GM21619 (cell line): ENCODE results near the gene NKD2.
"Not testable (repeated sequence)": the region's sequence is repeated elsewhere in the genome, so short reads cannot be mapped to it uniquely, and the experiment has no call there.

Experiments
- ATAC-seq: cut with Tn5 transposase; IDR thresholded peaks from one replicate; pipeline ENCODE4 v1.9.1; 2021; ENCODE audit not compliant: unreplicated experiment

Gene NKD2

DNA sequence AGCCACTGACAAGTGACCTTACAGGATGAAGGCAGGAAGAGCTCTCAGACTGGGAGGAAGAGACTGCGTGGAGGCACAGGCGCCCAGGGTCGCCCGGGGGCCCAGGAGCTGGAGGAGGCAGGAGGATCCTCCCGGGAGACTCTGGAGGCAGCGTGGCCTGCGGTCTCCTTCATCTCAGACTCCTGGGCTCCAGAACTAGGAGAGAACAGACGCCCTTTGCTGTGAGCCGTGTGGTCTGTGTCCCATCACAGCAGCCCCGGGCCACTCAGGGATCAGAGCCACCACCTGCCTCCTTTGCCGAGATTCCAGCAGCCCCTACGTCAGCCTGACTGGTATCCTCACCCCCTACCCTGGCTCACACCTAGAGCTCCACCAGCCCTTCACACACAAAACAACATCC, 58.1 kb downstream of the NKD2 start:
- no peak for ATAC-seq

DNA sequence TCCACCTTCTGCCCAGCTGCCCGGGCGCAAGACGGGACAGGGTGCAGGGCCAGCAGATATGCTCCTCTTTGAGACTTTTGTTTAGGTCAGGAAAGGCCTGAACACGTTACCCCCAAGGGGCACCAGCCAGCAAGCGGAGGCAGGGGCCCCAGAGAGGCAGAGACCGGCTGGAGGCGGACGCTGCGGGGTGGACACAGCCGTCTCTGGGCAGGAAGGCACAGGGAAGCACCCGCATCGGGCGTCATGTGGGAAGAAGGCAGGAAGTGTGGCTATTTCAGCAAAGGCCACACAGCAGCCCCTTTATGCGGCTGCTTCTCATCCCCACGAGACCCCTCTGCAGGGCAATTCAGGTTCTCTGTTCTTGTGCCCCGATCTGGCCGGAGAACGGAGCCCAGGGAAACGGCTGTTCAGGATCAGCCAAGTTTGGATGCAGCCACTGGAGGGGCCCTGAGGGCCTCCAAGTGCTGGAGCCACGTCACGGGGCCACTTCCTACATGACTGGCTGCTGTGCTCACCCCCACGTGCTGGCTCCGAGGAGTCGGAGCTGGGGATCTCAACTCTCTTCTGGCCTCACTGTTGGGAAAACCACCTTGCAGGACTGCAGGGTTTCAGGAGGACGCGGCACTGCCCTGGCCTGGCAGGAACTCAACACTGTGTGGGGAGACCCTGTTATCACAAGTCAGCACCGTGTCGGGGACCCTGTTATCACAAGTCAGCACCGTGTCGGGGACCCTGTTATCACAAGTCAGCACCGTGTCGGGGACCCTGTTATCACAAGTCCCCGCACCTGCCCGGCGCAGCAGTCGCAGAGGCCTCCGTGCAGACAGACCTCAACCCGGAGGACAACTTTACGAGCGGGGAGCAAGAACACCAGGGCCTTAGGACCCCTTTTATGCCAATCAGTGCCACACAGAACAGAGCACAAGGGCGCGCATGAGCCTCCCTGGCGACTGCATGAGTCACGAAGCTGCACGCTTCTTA, 58.8 kb downstream of the NKD2 start:
- ATAC-seq, result no peak

DNA sequence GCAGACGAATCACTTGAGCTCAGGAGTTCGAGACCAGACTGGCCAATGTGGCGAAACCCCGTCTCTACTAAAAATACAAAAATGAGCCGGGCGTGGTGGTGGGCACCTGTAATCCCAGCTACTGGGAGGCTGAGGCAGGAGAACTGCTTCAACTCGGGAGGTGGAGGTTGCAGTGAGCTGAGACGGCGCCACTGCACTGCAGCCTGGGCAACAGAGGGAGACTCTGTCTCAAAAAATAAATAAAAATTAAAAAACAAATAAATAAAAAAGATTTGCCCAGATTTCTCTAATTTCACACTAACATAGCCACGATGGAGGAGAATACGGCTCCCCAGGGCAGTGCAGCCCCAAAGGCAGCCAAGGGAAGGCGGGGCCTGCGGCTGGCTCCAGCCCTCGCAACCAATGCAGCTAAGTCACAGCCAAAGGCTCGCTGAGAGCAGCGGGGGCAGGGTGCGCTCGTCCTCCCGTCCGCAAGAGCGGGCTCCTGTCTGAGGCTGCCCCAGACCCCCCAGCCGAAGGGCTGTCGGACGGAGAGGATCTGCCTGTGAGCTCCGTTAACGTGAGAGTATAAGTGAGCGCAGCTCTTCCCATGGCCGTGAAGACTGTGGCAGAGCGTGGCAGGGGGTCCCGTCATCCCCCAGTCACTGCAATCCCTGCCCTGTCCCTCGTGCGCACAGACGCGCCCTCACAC, 59.7 kb downstream of the NKD2 start:
- no peak for ATAC-seq

DNA sequence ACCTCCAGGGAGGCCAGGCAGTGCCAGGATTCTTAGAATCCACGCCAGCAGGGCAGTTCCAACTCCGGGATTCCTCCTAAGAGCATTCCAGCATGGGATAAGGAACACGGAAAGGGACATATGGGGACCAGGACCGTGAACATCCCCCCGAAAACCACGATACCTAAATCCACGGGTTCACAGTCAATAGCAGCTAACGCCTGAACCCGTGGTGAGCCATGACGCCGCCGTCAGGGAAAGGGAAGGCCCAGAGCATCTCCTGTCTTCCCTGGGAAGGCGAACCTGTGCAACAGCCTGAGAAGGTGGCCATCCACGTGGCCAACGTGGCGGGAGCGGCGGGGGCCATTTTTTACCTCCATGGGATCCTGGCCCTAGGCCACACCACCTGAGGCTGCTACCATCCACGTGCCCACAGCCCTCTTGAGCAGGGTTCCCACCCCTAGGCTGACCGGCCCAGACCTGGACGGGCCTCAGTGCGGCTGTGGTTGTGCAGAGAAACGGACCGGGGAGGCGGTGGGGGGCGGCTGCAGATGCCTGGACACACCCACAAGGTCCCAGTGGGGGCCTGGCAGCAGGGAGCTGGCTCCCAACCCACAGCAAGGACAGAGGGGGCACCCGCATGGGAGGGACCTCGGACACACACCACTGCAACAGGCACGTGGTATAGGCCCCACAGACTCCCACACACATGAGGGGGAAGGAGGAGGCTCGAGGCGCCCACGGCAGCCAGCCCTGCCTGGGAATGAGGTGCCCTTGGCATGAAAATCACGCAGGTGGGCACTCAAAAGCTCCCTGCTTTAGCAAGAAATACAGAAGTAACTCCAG, 60.5 kb downstream of the NKD2 start:
- ATAC-seq, result no peak

DNA sequence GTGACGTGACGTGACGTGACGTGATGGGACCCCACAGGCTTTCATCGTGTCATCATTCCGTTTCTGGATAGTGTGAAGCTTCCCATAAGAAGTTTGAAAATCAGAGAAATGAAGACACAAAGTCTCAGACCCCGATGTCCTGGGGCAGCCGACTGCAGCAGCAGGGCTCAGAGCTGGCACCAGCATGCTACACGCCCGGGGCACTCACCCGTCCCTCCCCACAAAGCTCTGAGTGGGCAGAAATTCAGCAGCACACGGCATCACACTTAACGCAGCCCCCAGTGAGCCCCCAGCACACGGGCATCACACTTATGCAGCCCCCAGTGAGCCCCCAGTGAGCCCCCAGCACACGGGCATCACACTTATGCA, 61.1 kb downstream of the NKD2 start:
- ATAC-seq, result no peak

DNA sequence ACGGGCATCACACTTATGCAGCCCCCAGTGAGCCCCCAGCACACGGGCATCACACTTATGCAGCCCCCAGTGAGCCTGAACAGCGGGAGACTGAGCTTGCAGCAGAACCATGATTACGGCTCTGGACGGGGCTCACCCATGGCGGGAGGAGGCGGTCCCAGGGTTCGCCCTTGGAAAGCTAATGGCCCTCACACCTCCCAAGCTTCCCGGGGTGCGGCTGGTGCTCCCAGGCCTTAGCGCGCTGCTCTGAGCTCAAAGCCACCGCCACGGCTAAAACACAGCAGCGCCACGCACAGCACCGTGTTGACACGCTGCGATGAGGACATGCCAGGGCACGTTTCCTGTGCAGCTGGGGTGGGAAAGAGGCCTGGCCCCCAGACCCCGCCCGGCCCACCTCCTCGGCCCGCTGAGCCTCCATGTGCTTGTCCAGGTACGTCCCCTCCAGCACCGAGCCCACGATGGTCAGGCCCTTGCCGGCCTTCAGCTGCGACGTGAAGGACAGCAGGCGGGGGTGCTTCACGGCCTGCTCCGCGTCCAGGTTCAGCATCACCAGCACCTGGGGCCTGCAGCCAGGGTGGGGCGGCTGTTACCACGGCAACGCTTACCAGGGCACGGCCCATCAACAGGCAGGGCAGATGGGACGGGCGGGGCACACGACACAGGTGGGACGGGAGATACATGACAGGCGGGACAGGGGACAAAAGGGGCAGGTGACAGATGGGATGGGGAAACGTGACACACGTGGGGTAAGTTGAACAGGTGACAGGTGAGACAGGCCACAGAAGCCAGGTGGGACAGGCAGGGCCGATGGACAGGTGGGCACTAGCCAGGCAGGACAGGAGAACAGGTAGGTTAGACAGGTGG, 64.9 kb downstream of the NKD2 start:
- no peak for ATAC-seq

DNA sequence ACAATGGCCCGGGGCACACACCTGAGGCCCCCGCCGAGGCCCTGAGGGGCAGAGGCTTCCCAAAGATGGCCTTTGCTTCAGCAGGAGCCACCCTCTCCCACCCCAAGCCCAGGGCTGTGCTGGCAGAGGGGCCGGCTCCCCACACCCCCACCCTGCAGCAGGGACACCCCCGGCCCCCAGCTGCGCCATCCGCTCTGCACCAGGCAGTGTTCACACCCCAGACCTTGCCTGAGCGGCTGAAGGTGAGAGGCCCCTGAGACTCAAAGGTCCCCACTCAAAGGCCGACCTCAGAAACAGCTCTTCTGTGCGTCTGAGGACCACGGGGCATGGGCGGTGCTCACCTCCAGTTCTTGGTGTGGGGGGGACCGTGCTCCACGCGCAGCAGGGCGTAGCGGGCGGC, 65.6 kb downstream of the NKD2 start:
- ATAC-seq, result no peak

DNA sequence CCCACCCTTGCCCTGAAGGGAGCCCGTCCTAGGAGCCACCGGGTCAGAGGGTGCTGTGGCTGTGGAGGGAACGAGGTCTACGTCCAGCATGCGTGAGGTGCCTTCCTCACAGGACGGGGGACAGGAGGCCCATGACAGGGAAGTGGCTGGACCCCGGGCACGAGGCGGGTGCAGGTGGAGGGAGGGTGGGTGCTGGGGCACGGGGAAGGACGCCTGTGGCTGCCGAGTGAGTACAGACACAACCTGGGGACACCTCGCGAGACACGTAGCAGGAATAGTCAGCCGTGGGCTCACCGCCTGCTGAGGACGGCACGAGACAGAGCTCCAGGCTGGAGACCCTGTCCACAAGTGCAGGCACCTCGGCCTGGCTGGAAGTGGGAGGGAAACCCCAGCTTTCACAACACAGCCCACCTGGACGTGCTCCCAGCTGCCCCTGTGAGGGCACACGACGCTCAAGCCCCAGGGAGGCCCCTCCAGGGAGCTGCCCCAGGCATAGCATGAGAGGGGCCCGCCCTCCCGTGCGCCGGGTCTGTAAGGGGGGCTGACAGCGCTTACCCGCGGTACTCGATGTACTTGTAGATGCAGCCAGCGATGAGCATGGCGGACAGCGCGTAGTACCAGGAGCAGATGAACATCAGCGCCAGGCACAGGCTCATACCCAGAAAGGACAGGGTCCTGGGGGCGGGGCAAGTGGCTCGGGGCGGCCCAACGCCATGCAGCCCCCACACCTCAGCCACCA, 66.4 kb downstream of the NKD2 start:
- no peak for ATAC-seq

DNA sequence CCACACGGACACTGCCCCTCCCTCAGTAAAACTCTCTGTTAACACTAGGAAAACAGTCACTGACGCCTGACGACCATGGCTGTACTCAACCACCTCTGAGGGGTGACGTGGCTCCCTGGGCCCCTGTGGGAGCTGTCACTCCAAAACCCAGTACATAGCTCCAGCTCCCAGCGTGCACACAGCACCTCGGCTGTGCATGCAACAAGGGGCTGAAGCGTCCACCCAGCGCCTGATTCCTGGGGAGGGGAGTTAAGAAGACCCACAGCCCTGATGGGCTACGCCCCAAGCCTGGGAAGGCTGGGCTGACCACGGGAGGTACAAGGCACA, 66.9 kb downstream of the NKD2 start:
- ATAC-seq, result no peak

DNA sequence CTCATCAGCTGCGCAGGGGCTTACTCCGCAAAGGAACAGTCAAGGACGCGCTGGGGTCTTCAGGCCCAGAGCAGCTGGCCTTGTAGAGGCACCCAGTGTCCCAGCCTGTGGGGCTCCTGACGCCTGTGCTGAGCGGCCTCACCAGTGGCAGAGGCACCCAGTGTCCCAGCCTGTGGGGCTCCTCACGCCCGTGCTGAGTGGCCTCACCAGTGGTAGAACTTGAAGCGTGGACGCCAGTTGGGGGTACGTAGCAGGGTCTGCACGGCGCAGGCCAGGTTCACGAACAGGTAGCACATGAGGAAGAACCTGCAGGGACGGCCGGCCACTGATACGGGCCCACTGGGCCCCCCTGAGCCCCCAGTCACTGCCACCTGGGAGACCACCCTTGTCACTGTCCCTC, 67.3 kb downstream of the NKD2 start:
- ATAC-seq, result no peak

DNA sequence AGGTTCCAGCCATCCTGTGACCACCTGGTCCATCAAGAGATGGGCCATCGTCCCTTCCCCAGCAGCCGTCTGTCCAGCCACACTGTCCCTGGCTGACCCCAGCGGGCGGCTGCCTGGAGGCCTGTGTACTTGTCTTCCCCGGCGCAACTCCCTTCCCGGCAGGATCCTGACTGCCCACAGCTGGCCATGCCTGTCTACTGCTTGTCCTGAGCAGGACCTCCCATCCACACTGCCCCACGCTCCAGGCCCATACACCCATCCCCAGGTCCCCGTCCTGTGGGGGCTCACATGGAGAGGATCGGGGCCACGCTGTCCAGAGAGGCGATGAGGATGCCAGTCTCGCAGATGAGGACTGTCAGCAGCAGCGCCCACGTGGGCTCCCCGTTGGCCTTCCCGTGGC, 67.8 kb downstream of the NKD2 start:
- ATAC-seq, result no peak

DNA sequence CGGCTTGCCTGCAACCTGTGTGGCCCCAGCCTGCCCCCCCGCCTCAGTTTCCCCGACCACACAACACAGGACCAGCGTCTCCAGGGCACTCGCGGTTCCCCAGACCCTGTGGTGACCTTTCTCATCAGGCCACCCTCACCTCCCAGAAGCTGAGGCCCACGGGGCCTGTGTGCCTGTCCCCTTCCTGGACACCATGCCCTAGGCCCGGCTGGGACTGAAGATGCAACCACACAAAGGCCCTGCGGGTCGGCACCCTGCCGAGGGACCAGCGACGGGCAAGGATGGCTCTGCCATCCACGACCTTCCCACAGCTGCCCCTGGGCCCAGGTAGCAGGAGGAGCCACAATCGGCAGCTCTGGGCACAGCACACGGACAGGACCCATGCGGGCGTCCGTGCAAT, 68.4 kb downstream of the NKD2 start:
- no peak for ATAC-seq

DNA sequence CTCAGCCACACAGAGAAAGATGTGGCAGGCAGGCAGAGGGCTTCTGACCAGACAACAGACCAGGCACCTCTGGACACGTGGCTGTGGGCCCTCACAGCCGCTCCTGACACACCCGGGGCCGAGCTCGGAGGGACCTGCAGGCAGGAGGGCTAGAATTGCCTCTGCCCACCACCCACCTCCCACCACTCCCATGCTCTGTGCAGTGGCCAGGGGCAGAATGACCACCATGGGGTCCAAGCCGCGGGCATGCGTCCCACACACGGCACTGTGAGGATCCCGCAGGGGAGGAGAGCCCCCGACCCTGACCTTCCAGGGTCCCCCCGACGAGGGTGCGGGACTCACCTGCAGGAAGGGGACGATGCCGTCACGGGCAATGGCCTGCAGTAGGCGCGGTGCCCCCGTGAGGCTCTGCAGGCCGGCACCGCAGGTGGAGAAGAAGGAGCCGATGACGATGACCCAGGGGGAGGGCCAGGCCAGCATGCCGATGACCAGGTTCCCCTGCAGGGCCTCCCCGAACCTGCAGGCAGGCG, 69.0 kb downstream of the NKD2 start:
- no peak for ATAC-seq

DNA sequence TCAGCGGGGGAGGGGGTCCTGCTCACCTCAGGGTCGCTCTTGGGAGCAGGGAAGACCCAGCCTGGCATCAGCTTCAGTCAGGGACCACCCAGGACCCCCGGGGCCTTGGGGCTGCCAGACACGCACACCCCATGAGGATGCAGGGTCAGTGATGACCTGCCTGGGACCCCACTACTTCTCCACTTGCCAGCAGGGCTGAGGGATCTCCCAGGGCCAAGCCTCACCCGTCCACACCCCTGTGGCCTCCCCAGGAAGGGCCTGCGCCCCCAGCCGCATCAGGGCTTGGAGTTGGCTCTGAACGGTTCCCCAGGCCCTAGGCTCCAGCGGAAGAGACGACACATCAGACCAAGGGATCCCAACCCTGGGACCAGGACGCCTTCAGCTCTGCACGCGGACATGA, 69.6 kb downstream of the NKD2 start:
- no peak for ATAC-seq

DNA sequence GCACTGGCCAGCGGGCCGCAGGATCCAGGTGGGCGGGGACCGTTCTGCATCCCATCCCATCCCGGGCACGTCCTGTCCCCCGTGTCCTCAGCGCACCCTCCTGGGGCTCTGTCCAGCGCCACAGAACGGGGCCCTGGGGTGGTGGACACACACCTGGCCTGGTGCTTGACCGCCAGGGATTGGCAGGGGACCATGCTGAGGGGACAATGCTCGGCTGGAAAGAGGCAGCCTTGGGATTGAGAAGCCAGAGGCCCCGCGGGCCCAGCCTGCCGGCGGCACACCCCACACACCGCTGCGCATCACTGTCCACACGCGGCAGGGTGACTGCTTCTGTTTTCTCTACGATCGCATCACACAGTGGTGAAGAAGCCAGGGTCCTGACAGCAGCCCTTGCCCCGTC, 70.2 kb downstream of the NKD2 start:
- ATAC-seq, result no peak

DNA sequence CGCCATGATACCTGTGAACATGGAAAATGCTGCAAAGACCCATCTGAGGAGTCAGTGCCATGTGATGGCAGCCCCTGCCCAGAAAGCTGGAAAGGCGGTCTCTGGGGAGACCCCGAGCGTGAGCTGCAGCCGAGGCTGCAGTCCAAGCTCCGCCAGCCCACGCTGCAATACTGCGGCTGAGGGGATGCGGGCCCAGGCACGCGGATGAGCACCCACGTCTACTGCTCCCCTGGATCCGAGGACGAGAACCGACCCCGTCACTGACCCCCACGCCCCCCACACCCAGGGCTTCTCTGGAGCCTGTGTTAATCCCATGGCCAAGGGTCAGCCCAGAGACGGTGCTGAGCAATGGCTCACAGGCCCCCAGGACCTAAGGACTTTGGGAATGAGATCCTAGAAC, 70.9 kb downstream of the NKD2 start:
- ATAC-seq, result no peak

DNA sequence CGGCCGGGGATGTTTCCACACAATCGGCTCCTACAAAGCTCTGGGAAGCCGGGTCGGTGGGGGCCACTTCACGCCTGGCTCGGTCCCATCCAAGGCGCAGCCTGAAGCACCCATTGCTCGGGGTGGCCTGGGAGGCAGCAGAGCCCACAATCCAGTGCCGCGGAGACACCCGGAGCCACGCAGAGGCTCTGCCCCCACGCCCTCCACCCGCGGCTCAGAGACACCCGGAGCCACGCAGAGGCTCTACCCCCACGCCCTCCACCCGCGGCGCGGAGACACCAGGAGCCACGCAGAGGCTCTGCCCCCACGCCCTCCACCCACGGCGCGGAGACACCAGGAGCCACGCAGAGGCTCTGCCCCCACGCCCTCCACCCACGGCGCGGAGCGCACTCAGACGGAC, 71.4 kb downstream of the NKD2 start:
- ATAC-seq, result no peak

DNA sequence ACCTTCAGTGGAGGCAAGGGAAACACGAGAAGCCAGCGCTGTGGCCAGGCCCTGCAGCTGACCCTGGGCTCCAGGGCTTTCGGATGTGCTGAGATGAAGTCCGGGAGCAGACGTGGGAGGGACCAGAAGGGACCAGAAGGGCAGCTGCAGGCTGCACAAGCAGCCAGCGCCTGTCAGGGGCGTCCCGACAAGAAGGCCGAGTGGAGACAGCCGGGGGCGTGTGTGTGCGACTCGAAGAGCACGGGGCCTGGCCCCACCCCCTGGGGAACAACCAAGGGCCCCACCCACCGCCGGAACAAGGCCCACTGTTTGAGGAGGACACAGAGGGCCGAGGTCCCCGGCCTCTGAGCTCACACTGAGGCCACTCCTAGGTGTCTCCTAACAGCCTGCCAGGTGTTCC, 71.8 kb downstream of the NKD2 start:
- ATAC-seq, result no peak

DNA sequence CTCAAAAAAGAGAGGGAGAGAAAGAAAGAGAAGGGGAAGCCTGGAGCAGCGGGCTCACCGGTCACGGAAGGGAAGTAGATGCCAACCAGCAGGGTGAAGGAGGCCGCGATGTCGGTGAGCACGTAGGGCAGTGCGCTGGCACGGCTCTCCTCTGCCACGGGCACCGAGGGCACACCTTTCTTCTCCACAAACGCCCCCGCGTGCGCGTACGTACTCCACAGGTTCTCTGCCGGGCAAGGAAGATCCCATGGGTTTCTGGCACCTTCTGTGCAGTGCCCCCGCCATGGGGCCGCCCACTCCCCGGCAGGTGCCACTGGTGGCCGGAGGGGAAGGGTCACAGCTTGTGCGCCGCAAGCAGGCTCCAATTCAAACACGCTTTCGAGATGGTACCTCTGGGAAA, 72.9 kb downstream of the NKD2 start:
- ATAC-seq, result no peak

DNA sequence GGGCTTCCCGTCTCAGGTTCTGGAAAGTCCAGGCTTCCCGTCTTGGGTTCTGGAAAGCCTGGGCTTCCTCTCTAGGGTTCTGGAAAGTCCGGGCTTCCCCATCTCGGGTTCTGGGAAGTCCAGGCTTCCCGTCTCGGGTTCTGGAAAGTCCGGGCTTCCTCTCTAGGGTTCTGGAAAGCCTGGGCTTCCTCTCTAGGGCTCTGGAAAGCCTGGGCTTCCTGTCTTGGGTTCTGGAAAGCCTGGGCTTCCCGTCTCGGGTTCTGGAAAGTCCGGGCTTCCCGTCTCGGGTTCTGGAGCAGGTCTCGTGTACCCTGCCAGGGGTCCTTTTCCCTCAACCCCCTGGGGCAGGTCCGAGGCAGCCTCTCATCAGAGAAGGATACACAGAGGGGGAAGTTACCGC, 74.4 kb downstream of the NKD2 start:
- ATAC-seq, result not testable (repeated sequence)
